HG03280 (cell line): Measurements from ENCODE around the gene NOM1.

Experiments
- ATAC-seq: cut with Tn5 transposase; IDR thresholded peaks from one replicate; pipeline ENCODE4 v1.9.1; 2021; ENCODE audit warnings: mild to moderate bottlenecking, moderate library complexity; ENCODE audit not compliant: unreplicated experiment

Gene NOM1

GRCh38 chr7:157003445-157003755 is 53.9 kb downstream of the NOM1 start:
- no peak for ATAC-seq

DNA sequence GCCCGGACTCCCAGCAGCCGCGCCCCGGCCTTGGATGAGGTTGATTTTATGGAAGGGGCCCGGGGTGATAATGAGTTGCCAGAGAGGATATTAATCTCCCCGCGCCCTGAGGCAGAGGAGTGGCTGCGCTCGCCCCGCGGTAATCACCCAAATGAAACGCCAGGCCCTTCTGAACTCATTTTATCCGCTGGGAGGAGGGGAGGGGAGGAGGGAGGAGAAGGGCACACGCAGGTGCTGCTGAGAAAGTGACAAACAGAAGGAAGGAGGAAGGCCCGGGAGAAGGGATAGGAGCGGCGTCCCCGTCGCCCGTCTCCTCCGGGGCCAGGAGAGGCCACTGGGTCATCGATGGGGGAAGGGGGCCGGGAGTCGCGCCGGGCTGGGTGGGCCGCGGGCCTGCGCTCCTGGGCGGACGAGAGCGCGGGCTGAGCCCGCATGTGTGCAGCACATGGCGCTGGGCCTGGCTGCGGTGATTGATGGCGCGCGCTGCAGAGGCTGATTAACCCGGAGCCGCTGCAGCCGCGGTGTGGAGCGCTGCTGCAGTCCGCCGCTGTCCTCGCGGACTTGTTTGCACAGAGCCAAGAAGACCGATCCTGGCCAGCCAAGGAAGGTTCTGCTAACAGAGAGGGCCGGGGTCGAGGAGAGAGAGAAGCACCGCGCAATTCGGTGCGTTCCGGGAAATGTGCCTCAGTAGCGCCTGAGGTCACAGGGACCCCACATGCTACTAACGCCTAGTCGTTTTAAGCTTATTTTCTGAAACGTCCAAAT is 54.4 kb downstream of the NOM1 start:
- ATAC-seq, result no peak

DNA sequence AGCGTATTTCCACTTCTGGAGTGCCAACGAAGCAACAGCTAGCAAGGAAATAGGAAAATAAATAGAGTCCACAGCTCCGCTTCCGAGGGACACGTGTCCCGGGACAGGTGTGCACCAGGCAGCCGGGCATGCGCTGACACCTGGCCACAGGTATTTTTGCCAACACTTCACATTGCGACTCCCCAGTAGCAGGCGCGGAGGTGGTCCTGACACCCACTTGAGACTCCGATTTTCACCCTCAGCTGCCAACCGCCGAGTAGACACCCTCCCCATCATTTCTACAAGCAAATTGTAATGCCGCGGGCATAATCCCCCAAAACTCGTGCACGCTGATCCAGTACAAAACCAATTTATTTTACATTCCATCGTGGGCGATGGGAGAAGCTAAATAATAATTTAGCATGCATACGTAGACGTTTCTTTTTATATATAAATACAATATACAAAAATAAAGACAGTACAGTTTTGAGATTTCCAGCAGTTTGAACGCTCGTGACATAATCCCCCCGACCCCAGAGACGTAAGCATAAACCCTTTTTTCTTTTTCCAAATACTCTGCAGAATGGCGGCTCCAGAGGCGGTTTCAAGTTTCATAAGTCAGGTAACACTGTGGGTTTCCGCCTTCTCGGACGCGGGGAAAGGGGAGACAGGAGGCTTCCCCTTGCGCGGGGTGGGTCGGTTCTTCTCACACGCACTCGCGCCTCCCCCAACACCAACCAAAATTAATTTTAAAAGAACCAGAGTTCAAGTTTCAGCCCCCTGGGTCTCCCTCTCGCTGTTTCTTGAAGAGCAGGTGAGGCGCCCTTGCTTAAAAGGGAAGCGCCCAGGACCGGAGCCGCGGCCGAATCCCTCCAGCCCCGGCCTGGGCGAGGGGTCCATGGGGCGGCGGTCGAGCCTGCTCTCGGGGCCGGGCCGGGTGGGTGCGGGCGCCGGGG is 55.3 kb downstream of the NOM1 start:
- ATAC-seq, result no peak

- ATAC-seq, result no peak
These were observed 56.1 kb downstream of the NOM1 start for GRCh38 chr7:157005456-157006204.

DNA sequence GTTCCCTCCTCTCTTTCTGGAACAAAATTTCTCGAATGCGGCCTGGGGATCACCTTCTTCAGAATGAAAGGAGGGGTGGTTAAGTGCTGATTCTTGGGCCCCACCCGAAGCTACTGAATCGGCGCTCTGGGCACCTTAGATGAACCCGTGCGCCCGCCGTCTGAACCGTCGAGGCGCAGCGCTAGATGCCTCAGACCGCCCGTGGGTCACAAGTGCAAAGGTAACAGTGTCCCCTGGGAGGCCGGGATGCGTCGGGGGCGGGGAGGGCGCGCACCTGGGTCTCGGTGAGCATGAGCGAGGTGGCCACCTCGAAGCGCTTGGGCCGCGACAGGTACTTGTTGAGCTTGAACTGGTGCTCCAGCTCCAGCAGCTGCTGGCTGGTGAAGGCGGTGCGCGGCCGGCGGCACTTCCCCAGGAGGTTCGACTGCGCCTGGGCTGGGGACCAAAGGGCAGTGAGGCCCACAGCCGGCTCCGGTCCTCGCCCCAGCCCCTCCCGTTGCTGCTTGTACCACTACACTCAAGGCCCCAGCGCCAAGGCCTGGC is 56.8 kb downstream of the NOM1 start:
- ATAC-seq, result no peak

GRCh38 chr7:157006829-157007469 is 57.4 kb downstream of the NOM1 start:
- no peak for ATAC-seq

- no peak for ATAC-seq
These were observed 58.1 kb downstream of the NOM1 start for GRCh38 chr7:157007470-157008066.

GRCh38 chr7:157008206-157009169 is 59.0 kb downstream of the NOM1 start:
- no peak for ATAC-seq

DNA sequence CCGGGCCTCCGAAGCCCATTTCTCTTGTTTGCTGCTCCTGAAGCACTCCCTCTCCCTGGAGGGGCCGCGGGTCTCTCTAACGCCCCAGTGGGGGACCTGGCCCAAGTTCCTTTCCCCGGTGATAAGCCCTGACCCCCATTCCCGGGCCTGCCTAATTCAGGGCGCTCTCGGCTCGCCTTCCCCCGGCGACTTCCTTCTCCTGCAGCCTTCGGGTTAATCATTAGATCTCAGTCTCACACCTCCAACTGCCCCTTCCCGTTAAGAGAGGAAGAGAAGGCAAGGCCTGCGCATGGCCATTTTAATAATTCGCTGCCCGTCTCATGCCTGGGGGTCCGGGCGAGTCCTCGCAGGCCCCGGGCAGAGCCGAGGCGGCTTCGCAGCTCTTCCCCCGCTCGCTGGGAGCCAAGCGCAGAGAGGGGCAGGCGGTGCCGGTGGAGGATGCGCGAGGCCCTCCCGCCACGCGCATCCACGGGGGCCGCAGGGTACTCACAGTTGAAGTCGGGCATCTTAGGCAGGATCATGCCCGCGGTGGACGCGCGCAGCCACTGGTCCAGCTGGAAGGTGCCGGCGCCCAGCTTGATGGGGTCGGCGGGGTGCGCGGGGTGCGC is 59.8 kb downstream of the NOM1 start:
- no peak for ATAC-seq

DNA sequence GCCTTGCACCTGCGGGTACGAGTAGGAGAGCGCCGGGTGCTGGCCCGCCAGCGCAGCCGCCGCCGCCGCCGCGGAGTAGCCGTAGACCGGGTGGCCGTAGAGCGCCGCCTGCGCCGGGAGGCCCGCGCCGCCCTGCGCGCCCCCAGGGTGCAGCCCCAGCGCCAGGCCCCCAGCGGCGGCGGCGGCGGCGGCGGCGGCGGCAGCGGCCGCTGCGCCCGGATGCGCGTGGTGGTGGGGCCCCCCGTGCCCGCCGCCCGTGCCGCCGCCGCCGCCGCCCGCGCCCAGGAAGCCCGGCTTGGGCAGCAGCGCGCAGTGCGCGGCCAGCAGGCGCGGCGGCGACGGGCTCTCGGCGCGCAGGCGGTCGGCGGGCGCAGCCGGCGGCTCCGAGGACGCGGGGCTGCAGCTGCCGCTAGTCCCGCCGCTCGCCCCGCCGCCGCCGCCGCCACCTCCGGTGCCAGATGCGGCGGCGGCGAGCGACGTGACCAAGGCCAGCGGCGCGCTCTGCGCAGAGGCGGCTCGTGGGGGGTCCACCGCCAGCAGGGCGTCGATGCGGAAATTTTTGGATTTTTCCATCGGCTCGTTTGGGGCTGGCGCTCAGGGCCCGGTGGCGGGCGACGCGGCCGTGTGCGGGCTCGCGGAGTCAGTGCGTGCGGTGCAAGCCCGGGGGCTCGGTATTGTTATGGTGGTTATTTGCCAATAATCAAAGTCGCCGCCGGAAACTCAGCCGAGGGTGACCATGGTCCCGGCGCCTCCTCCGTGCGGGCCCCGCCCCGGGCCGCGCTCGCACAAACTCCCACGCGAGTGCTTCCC is 60.5 kb downstream of the NOM1 start:
- ATAC-seq, result peak; percentile 43

- ATAC-seq, result peak; percentile 85
These were observed 61.2 kb downstream of the NOM1 start, which contains the start of gene MNX1 for GRCh38 chr7:157010588-157011332. MNX1 (minus strand) TSS chr7:157010663; CDS start chr7:157010350, 313 bp downstream.

GRCh38 chr7:157011333-157012112 is 62.0 kb downstream of the NOM1 start:
- no peak for ATAC-seq

DNA sequence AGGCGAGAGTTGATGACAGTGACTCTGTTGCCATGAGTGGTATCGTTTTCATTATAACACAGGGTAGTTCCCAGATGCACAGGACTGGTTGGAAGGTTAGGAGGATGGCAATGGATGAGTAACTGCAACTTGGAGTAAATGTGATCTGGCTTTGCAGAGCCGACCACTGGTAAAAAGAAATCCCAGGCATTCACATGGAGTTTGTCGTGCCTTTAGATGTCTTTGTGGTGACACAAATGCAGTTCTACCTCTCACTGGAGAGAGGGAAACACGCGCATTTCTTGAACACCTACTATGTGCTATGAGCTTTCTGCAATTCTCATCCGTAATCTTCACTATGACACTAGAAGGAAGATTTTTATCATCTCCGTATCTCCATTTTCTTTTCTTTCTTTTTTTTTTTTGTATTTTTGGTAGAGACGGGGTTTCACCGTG is 62.6 kb downstream of the NOM1 start:
- ATAC-seq, result no peak

DNA sequence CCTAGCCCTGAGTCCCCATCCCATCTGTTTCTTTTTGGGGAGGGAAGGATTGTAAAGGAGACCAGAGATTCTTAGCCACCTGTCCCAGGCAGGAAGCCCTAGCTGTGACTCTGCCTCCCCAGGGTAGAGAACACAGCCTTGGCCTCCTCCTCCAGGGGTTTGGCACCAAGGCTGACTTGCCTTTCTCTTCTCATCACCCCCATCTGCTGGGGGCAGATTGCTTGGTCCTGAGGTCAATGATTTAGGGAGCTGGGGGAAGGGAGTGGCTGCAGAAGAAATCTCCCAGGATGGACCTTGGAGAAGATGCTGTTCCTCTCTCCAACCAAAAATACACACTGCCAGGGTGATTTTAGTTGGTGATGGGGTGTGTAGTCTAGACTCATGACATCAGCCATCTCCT is 63.6 kb downstream of the NOM1 start:
- no peak for ATAC-seq

- ATAC-seq, result no peak
These were observed 64.4 kb downstream of the NOM1 start for GRCh38 chr7:157013602-157014549.
